Measurements from ENCODE around the gene GPR52.

Gene GPR52

GRCh38 chr1:174491606-174492005 lies 43.8 kb downstream of the GPR52 start:
- no peak for ATAC-seq

GRCh38 chr1:174497478-174497877 lies 49.7 kb downstream of the GPR52 start:
- no peak for ATAC-seq
- no peak for TF ChIP-seq ZNF8 (CRISPR knock-in tag; IDR thresholded peaks at IDR 0.05)

More at GRCh38 chr1:174491606-174492005, 43.8 kb downstream of the GPR52 start:
- TF ChIP-seq, protein P1, sequence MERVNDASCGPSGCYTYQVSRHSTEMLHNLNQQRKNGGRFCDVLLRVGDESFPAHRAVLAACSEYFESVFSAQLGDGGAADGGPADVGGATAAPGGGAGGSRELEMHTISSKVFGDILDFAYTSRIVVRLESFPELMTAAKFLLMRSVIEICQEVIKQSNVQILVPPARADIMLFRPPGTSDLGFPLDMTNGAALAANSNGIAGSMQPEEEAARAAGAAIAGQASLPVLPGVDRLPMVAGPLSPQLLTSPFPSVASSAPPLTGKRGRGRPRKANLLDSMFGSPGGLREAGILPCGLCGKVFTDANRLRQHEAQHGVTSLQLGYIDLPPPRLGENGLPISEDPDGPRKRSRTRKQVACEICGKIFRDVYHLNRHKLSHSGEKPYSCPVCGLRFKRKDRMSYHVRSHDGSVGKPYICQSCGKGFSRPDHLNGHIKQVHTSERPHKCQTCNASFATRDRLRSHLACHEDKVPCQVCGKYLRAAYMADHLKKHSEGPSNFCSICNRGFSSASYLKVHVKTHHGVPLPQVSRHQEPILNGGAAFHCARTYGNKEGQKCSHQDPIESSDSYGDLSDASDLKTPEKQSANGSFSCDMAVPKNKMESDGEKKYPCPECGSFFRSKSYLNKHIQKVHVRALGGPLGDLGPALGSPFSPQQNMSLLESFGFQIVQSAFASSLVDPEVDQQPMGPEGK (CRISPR knock-in tag; IDR thresholded peaks at IDR 0.05; ENCODE audit: borderline replicate concordance) = no peak
- TF ChIP-seq TCF4 (CRISPR knock-in tag; IDR thresholded peaks at IDR 0.05; ENCODE audit: borderline replicate concordance) (no peak), ARNTL (CRISPR knock-in tag; IDR thresholded peaks at IDR 0.05; ENCODE audit: borderline replicate concordance, low read depth) (no peak), OSR1 (CRISPR knock-in tag; IDR thresholded peaks at IDR 0.05) (no peak)
